GM19328 (cell line): ENCODE results near the gene B2M.
A peak's percentile ranks its signal among the peaks of the same experiment; 100 is the strongest.
"Not testable (repeated sequence)": the region's sequence is repeated elsewhere in the genome, so short reads cannot be mapped to it uniquely, and the experiment has no call there.

Source experiments
- ATAC-seq: cut with Tn5 transposase; IDR thresholded peaks from one replicate; pipeline ENCODE4 v1.9.1; 2021; ENCODE audit warnings: mild to moderate bottlenecking, moderate library complexity; ENCODE audit not compliant: unreplicated experiment

Gene B2M

GRCh38 chr15:44720460-44721176, 9.3 kb downstream of the B2M start:
- no peak for ATAC-seq

GRCh38 chr15:44722011-44722410, 10.7 kb downstream of the B2M start:
- ATAC-seq = no peak

GRCh38 chr15:44726136-44726535, 14.8 kb downstream of the B2M start:
- ATAC-seq = no peak

- ATAC-seq = peak; percentile 34
These were observed 15.5 kb downstream of the B2M start for GRCh38 chr15:44726568-44727484.

- ATAC-seq = no peak
These were observed 16.3 kb downstream of the B2M start for GRCh38 chr15:44727485-44728231.

GRCh38 chr15:44728232-44728575, 16.9 kb downstream of the B2M start:
- not testable (repeated sequence) for ATAC-seq

- ATAC-seq = peak; percentile 75
These were observed 17.5 kb downstream of the B2M start for GRCh38 chr15:44728576-44729407.

GRCh38 chr15:44729408-44730127, 18.3 kb downstream of the B2M start:
- ATAC-seq = no peak

- no peak for ATAC-seq
These were observed 23.6 kb downstream of the B2M start for GRCh38 chr15:44734839-44735481.

- no peak for ATAC-seq
These were observed 24.3 kb downstream of the B2M start for GRCh38 chr15:44735482-44736180.

- no peak for ATAC-seq
These were observed 25.0 kb downstream of the B2M start, which contains the start of gene TRIM69 for GRCh38 chr15:44736181-44736765. TRIM69 (plus strand) TSS chr15:44736528; CDS start chr15:44736705, 177 bp downstream.

GRCh38 chr15:44738340-44738984, 27.1 kb downstream of the B2M start:
- ATAC-seq = no peak

GRCh38 chr15:44739222-44739847, 28.0 kb downstream of the B2M start:
- not testable (repeated sequence) for ATAC-seq

GRCh38 chr15:44743454-44743853, 32.1 kb downstream of the B2M start:
- ATAC-seq = not testable (repeated sequence)

- no peak for ATAC-seq
These were observed 42.0 kb downstream of the B2M start for GRCh38 chr15:44753345-44753744.

- ATAC-seq = no peak
These were observed 51.9 kb downstream of the B2M start for GRCh38 chr15:44763187-44763586.

- ATAC-seq = no peak
These were observed 52.5 kb downstream of the B2M start for GRCh38 chr15:44763848-44764247.
